ENCODE measurements around the gene NGFR. TPM values are rescaled to one million over a fixed set of nuclear protein-coding genes. Genes with fewer than 3 reads are reported as not detected.

NGFR gene
- total and polyA plus RNA-seq, 8 donors, result 2.7 to 16.2 (median 11.3) TPM

GRCh38 chr17:49553676-49554335, 58.7 kb downstream of the NGFR start:
- peaks cover 0 to 19% of the 10 kb centered on the region in 2 donors for H3K27me3 ChIP-seq
- no peak overlapping the region for H3K27ac ChIP-seq
- ATAC-seq (no peak), DNase-seq (no peak)
- no peaks in the 10 kb centered on the region for H3K36me3 ChIP-seq
- H3K9me3 ChIP-seq, result no peaks in the 10 kb centered on the region
- TF ChIP-seq CTCF (IDR thresholded peaks at IDR 0.05), result no peak
- intact Hi-C loops (cut with DNase I), result loop anchor here in 1 of 2 donors (5.0 kb wide), 1 partner anchor 57 kb away; the partner anchor contains the start of gene NGFR
- H3K4me1 ChIP-seq, result peaks cover 3 to 8% of the 10 kb centered on the region in 2 donors
- no peak overlapping the region for H3K4me3 ChIP-seq

GRCh38 chr17:49554694-49555494, 59.8 kb downstream of the NGFR start:
- ATAC-seq, result peak; percentile 17
- Histone ChIP-seq H3K9me3 (no peaks in the 10 kb centered on the region), H3K4me1 (peaks cover 3 to 8% of the 10 kb centered on the region in 2 donors), H3K27me3 (peaks cover 0 to 19% of the 10 kb centered on the region in 2 donors), H3K4me3 (no peak overlapping the region), H3K27ac (no peak overlapping the region), H3K36me3 (no peaks in the 10 kb centered on the region)
- no peak for TF ChIP-seq CTCF (IDR thresholded peaks at IDR 0.05)
- no peak for DNase-seq
- intact Hi-C loops (cut with DNase I), result loop anchor here in 1 of 2 donors (5.0 kb wide), 2 partner anchors 58 to 118 kb away; partner anchors contain the start of gene NGFR

- no peak for TF ChIP-seq CTCF (IDR thresholded peaks at IDR 0.05)
- H3K27ac ChIP-seq, result no peak overlapping the region
- H3K36me3 ChIP-seq, result no peaks in the 10 kb centered on the region
- H3K4me3 ChIP-seq, result no peak overlapping the region
- peaks cover 0 to 19% of the 10 kb centered on the region in 2 donors for H3K27me3 ChIP-seq
- no peaks in the 10 kb centered on the region for H3K9me3 ChIP-seq
- ATAC-seq (no peak), DNase-seq (no peak)
- intact Hi-C loops (cut with DNase I), result loop anchor here in 1 of 2 donors (5.0 kb wide), 1 partner anchor 118 kb away; no protein-coding TSS in a partner anchor
- H3K4me1 ChIP-seq, result peaks cover 3 to 8% of the 10 kb centered on the region in 2 donors
Observed at GRCh38 chr17:49555495-49556222, 60.6 kb downstream of the NGFR start.

GRCh38 chr17:49556223-49556943, 61.3 kb downstream of the NGFR start:
- Histone ChIP-seq H3K36me3 (no peaks in the 10 kb centered on the region), H3K27me3 (peaks cover 0 to 19% of the 10 kb centered on the region in 2 donors), H3K9me3 (no peaks in the 10 kb centered on the region), H3K4me3 (no peak overlapping the region), H3K27ac (no peak overlapping the region), H3K4me1 (peaks cover 3 to 8% of the 10 kb centered on the region in 2 donors)
- ATAC-seq (peak; percentile 94), DNase-seq (peak; percentile 59 to 94 (median 78))
- intact Hi-C loops (cut with DNase I), result loop anchor here in 1 of 2 donors (5.0 kb wide), 1 partner anchor 119 kb away; no protein-coding TSS in a partner anchor
- peak; percentile 98 to 99 for TF ChIP-seq CTCF (IDR thresholded peaks at IDR 0.05)

Measured in left lung (tissue), 10 donors.